SIG-M5 treated with dmso at 0.1 percent for 504 hours (cell line): ENCODE measurements around the gene SLC25A47.
A peak's percentile ranks its signal among the peaks of the same experiment; 100 is the strongest.
"Not testable (repeated sequence)": the region's sequence is repeated elsewhere in the genome, so short reads cannot be mapped to it uniquely, and the experiment has no call there.

Source experiments
- DNase-seq: peaks from one replicate; lab custom pipeline; 2025; ENCODE audit not compliant: unreplicated experiment; lab: John Stamatoyannopoulos, UW

The SLC25A47 gene

GRCh38 chr14:100289916-100290606 is 33.1 kb upstream of the SLC25A47 start:
- no peak for DNase-seq

- no peak for DNase-seq
These were observed 32.4 kb upstream of the SLC25A47 start for GRCh38 chr14:100290607-100291304.

- DNase-seq: no peak
These were observed 31.6 kb upstream of the SLC25A47 start for GRCh38 chr14:100291305-100292075.

GRCh38 chr14:100292301-100292775 is 30.8 kb upstream of the SLC25A47 start:
- no peak for DNase-seq

- no peak for DNase-seq
These were observed 30.2 kb upstream of the SLC25A47 start for GRCh38 chr14:100292776-100293461.

- DNase-seq: no peak
These were observed 29.5 kb upstream of the SLC25A47 start for GRCh38 chr14:100293497-100294212.

GRCh38 chr14:100294213-100294962 is 28.8 kb upstream of the SLC25A47 start:
- DNase-seq: no peak

GRCh38 chr14:100294963-100295330 is 28.2 kb upstream of the SLC25A47 start:
- DNase-seq: no peak

- no peak for DNase-seq
These were observed 27.6 kb upstream of the SLC25A47 start for GRCh38 chr14:100295376-100296105.

- peak; percentile 60 for DNase-seq
These were observed 27.0 kb upstream of the SLC25A47 start for GRCh38 chr14:100296106-100296651.

GRCh38 chr14:100296729-100297128 is 26.4 kb upstream of the SLC25A47 start:
- not testable (repeated sequence) for DNase-seq

GRCh38 chr14:100297320-100298300 is 25.5 kb upstream of the SLC25A47 start:
- peak; percentile 64 for DNase-seq

- DNase-seq: no peak
These were observed 24.4 kb upstream of the SLC25A47 start for GRCh38 chr14:100298551-100299237.

GRCh38 chr14:100299238-100299560 is 23.9 kb upstream of the SLC25A47 start:
- no peak for DNase-seq

- DNase-seq: peak; percentile 52
These were observed 20.5 kb upstream of the SLC25A47 start for GRCh38 chr14:100302616-100303015.

- peak; percentile 24 for DNase-seq
These were observed 20.0 kb upstream of the SLC25A47 start for GRCh38 chr14:100303179-100303578.

GRCh38 chr14:100303925-100304324 is 19.2 kb upstream of the SLC25A47 start:
- no peak for DNase-seq
